Right hindlimb (tissue), 1 donor: ENCODE data around the gene GRAMD2B.
"Not testable (repeated sequence)": the region's sequence is repeated elsewhere in the genome, so short reads cannot be mapped to it uniquely, and the experiment has no call there.

Experiments
- DNase-seq: peaks from one replicate; pipeline ENCODE4 v3.0.0-alpha.2; 2018

The GRAMD2B gene

GRCh38 chr5:126454081-126454480 lies 30.9 kb downstream of the GRAMD2B start:
- no peak for DNase-seq

GRCh38 chr5:126454535-126454934 lies 31.3 kb downstream of the GRAMD2B start:
- DNase-seq = no peak

- no peak for DNase-seq
Measured at GRCh38 chr5:126455264-126455663, 32.1 kb downstream of the GRAMD2B start.

- DNase-seq = no peak
Measured at GRCh38 chr5:126455728-126456127, 32.5 kb downstream of the GRAMD2B start.

GRCh38 chr5:126456217-126456820 lies 33.1 kb downstream of the GRAMD2B start:
- DNase-seq = no peak

GRCh38 chr5:126460459-126460858 lies 37.2 kb downstream of the GRAMD2B start:
- no peak for DNase-seq

GRCh38 chr5:126460977-126461376 lies 37.8 kb downstream of the GRAMD2B start:
- DNase-seq = no peak

- no peak for DNase-seq
Measured at GRCh38 chr5:126461838-126462237, 38.6 kb downstream of the GRAMD2B start.

GRCh38 chr5:126462239-126463014 lies 39.2 kb downstream of the GRAMD2B start:
- no peak for DNase-seq

- DNase-seq = no peak
Measured at GRCh38 chr5:126464016-126464415, 40.8 kb downstream of the GRAMD2B start.

GRCh38 chr5:126464959-126465358 lies 41.8 kb downstream of the GRAMD2B start:
- no peak for DNase-seq

GRCh38 chr5:126468091-126468490 lies 44.9 kb downstream of the GRAMD2B start:
- DNase-seq = no peak

- DNase-seq = no peak
Measured at GRCh38 chr5:126469536-126470316, 46.5 kb downstream of the GRAMD2B start.

- DNase-seq = not testable (repeated sequence)
Measured at GRCh38 chr5:126470529-126470928, 47.3 kb downstream of the GRAMD2B start.

- DNase-seq = no peak
Measured at GRCh38 chr5:126471247-126471646, 48.0 kb downstream of the GRAMD2B start.

GRCh38 chr5:126471875-126472537 lies 48.8 kb downstream of the GRAMD2B start:
- DNase-seq = no peak

- DNase-seq = no peak
Measured at GRCh38 chr5:126472538-126472889, 49.3 kb downstream of the GRAMD2B start.

- no peak for DNase-seq
Measured at GRCh38 chr5:126477294-126478117, 54.3 kb downstream of the GRAMD2B start.

- no peak for DNase-seq
Measured at GRCh38 chr5:126479810-126480209, 56.6 kb downstream of the GRAMD2B start.

- no peak for DNase-seq
Measured at GRCh38 chr5:126480824-126481223, 57.6 kb downstream of the GRAMD2B start.

GRCh38 chr5:126481243-126481642 lies 58.0 kb downstream of the GRAMD2B start:
- no peak for DNase-seq

GRCh38 chr5:126482591-126482990 lies 59.4 kb downstream of the GRAMD2B start:
- no peak for DNase-seq
